GM19397 (cell line): ENCODE data around the gene ITGB4.

Experiments
- ATAC-seq: cut with Tn5 transposase; IDR thresholded peaks from one replicate; pipeline ENCODE4 v1.9.1; 2021; ENCODE audit warnings: mild to moderate bottlenecking, moderate library complexity; ENCODE audit not compliant: unreplicated experiment

The ITGB4 gene

GRCh38 chr17:75730065-75730464, 8.8 kb downstream of the ITGB4 start:
- no peak for ATAC-seq

DNA sequence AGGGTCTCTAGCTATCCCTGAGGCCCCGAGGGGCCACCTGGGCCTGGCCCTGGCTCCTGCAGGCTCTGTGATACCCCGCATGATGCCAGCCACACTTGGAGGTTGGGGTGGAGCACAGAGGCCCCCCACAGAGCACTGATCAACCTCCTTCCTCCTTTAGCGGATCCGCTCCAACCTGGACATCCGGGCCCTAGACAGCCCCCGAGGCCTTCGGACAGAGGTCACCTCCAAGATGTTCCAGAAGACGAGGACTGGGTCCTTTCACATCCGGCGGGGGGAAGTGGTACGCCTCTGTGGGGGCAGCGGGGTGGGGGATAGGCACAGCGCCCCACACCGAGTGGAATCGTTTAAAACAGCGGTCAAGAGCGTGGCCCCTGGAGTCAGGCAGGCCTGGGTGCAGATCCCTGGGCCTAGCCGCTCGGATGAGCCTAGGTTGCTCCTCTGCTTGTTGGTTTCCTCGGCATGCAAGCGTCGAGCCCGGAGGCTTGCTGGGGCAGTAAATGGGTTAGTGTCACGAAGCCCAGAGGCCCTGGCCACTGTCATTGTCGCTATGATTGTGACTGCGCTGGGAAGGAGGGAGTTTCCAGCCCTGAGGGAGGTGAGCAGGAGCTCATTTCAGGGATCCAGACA, 9.9 kb downstream of the ITGB4 start:
- no peak for ATAC-seq

- ATAC-seq = no peak
Observed at GRCh38 chr17:75731716-75732498, 10.6 kb downstream of the ITGB4 start.

- ATAC-seq = no peak
Observed at GRCh38 chr17:75733471-75733870, 12.2 kb downstream of the ITGB4 start.

GRCh38 chr17:75734674-75735294, 13.5 kb downstream of the ITGB4 start:
- ATAC-seq = no peak

- no peak for ATAC-seq
Observed at GRCh38 chr17:75736173-75736835, 15.0 kb downstream of the ITGB4 start.

DNA sequence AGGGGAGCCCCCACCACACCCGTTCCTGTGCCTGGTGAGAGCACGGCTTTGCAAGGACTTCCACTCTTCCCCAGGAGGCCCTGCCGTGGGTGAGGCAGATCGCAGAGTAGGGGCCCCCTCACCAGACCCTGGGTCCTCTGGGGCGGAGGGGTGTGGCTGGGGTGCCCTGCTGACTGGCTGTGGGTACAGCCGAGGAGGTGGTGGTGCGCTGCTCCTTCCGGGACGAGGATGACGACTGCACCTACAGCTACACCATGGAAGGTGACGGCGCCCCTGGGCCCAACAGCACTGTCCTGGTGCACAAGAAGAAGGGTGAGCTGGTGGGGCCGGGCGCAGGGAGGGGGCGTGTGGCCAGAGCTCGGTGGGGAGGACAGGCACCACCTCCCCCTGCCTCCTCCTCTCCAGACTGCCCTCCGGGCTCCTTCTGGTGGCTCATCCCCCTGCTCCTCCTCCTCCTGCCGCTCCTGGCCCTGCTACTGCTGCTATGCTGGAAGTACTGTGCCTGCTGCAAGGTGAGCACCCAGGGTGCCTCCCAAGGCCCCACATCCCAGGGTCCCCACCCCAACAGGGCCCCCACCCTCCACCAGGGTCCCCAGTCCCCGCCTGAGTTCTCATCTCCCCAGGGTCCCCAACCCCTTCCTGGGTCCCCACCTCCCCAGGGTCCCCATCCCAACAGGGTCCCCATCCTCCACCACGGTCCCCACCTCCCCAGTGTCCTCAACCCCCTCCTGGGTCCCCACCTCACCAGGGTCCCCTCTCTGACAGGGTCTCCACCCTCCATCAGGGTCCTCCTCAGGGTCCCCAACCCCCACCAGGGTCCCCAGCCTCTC, 16.1 kb downstream of the ITGB4 start:
- no peak for ATAC-seq

DNA sequence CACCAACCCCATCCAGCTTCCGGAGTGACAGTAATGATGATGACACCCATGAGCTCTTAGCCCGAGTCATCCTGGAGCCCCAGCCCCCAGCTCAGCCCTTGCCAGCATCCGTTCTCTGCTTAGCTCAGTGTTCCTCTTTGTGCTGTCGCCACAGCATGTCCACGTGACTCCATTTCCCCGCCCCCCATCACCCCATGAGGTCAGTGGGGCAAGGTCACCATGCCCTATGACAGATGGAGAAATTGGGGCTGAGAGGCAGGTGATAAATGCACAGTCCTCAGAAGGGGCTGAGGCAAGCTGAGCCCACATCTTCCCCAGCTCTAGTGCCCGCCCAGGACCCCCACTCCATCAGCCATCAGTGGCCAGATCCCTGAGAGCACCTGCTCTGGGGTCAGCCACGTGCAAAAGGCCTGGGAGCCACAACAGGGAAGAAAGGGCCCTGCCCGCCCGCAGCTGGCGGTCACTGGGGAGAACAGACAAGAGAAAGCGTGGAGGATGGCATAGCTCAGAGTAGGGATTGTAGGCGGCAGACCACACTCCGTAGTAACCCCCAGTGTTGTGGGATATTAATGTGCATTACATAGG, 17.1 kb downstream of the ITGB4 start:
- ATAC-seq = no peak

DNA sequence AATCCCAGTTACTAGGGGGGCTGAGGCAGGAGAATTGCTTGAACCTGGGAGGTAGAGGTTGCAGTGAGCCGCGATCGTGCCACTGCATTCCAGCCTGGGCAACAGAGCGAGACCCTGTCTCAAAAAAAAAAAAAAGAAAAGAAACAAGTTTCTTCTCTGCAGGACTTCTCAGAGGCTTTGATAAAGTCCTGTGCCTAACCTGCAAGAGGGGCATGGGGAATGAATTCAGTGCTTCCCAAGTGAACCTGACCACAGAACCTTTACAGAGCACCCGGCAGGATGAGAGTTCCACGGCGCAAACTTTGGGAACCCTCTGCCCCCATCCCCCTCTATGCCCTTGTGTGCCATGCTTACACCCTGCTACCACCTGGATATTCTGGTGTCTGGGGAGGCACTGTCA, 17.9 kb downstream of the ITGB4 start:
- ATAC-seq = no peak

- ATAC-seq = no peak
Observed at GRCh38 chr17:75739801-75740200, 18.5 kb downstream of the ITGB4 start.

GRCh38 chr17:75740215-75740614, 19.0 kb downstream of the ITGB4 start:
- no peak for ATAC-seq

GRCh38 chr17:75740631-75741077, 19.4 kb downstream of the ITGB4 start:
- no peak for ATAC-seq

DNA sequence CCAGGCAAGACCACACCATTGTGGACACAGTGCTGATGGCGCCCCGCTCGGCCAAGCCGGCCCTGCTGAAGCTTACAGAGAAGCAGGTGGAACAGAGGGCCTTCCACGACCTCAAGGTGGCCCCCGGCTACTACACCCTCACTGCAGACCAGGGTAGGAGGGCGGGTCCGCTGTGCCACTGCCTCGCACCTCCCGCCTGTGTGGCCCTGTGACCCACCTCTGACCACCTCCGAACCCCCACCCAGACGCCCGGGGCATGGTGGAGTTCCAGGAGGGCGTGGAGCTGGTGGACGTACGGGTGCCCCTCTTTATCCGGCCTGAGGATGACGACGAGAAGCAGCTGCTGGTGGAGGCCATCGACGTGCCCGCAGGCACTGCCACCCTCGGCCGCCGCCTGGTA, 21.1 kb downstream of the ITGB4 start:
- no peak for ATAC-seq

DNA sequence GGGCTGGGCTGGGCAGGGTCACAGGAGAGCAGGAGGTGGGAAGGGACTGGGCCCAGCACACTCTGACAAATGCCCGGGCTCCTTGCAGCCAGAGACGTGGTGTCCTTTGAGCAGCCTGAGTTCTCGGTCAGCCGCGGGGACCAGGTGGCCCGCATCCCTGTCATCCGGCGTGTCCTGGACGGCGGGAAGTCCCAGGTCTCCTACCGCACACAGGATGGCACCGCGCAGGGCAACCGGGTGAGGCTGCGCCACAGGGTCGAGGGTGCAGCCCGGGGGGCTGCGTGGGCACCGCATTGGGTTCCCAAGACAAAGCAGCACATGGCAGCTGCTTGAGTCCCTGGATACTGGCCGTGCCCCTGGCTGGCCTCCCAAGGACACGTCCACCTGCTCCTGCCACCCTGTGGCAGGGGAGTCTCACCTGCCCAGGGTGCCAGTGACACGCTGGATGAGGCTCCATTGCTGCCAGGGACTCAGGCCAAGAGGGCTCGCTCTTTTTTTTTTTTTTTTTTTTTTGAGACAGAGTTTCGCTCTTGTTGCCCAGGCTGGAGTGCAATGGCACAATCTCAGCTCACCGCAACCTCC, 22.5 kb downstream of the ITGB4 start:
- ATAC-seq = no peak

DNA sequence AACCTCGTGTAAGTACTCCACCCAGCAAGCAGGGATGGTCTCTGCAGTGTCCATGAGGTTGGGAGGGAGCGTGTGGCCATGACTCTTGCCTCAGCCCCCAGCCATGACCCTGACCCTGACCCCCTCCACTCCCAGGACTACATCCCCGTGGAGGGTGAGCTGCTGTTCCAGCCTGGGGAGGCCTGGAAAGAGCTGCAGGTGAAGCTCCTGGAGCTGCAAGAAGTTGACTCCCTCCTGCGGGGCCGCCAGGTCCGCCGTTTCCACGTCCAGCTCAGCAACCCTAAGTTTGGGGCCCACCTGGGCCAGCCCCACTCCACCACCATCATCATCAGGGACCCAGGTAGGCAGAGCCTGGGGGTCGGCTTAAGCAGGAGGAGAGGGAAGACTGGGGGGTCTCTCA, 27.4 kb downstream of the ITGB4 start:
- ATAC-seq = no peak

- no peak for ATAC-seq
Observed at GRCh38 chr17:75749545-75750389, 28.5 kb downstream of the ITGB4 start.

DNA sequence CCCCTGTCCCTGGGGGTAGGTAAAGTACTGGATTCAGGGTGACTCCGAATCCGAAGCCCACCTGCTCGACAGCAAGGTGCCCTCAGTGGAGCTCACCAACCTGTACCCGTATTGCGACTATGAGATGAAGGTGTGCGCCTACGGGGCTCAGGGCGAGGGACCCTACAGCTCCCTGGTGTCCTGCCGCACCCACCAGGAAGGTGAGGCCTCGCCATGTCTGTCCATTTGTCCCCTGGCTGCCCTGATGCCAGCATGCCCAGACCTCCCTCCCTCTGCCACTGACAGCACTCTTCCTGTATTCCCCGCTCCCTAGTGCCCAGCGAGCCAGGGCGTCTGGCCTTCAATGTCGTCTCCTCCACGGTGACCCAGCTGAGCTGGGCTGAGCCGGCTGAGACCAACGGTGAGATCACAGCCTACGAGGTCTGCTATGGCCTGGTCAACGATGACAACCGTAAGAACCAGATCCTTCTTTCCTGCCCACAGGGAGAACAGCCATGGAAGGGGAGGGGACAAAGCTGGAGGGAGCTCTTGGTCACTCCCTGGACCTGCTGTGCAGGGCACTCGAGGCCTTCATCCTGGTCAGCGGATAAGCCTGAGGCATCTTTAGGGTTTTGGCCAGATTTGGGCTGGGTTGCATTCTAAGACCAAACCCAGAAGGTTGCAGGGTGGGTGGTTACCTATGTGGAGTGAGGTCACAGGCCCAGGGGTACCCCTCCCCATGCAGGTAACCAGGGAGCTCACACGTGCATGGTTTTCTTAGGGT, 29.6 kb downstream of the ITGB4 start:
- no peak for ATAC-seq

DNA sequence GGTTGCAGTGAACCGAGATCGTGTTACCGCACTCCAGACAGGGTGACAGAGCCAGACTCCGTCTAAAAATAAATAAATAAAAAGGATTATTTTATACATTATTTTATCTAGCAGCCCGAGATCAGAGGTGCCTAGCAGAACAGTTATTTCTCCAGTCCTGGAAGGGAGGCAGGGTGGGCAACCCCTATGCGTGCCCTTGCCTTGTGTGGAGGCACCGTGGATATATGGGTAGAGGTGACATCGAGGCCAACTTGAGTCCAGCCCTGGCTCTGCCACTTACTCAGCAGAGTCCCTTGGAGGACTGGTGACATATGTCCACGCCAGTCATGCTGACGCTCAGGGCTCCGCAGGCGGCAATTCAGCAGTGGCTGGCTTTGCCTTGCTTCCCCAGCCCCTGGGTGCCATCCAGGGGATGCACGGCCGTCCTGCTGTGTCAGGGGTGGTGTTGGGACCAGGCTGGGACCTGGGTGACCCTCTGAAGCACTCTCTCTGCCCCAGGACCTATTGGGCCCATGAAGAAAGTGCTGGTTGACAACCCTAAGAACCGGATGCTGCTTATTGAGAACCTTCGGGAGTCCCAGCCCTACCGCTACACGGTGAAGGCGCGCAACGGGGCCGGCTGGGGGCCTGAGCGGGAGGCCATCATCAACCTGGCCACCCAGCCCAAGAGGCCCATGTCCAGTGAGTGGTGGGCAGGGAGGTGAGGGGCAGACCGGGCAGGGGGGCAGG, 30.6 kb downstream of the ITGB4 start:
- ATAC-seq = no peak
